CD4-positive, alpha-beta T cell (primary cell): ENCODE data around the gene DACT3. TPM values are rescaled to one million over a fixed set of nuclear protein-coding genes. Genes with fewer than 3 reads are reported as not detected.

Source experiments
- ATAC-seq: fragments of 200-7000 bp; cut with Tn5 transposase; one replicate; pipeline ENCODE4 v1.10.0; 2022; ENCODE audit warnings: mild to moderate bottlenecking; ENCODE audit not compliant: poor library complexity
- CTCF ChIA-PET: fragments of 350-600 bp; sonication (Branson Sonifier 250); formaldehyde crosslinking; loops from one replicate; lab custom pipeline; 2021; ENCODE audit warnings: antibody characterized with exemption, inconsistent platforms; lab: Charles Lee
- POLR2A ChIA-PET: fragments of 350-600 bp; sonication (Branson Sonifier 250); formaldehyde crosslinking; loops from one replicate; lab custom pipeline; 2021; ENCODE audit warnings: antibody characterized with exemption, inconsistent platforms; lab: Charles Lee
- DNase-seq, 14 experiments: peaks; one replicate each; pipeline ENCODE4 v3.0.0-alpha.2; 2013 to 2020; ENCODE audit warnings: mixed read lengths in 2 of 14
- H3K27ac ChIP-seq, 2 donors: one replicate each; pipeline versions ENCODE4 v1.5.1 to v1.7.0; 2013; ENCODE audit warnings: low read length in 2 of 2, low read depth in 1 of 2, mild to moderate bottlenecking in 1 of 2
- H3K27me3 ChIP-seq, 2 experiments: 1 replicate in 1 of 2; 2 replicates in 1 of 2; pipeline versions ENCODE4 v1.6.1 to v1.7.0; 2013; ENCODE audit warnings: low read length in 2 of 2, control low read depth in 1 of 2, mild to moderate bottlenecking in 1 of 2, moderate library complexity in 1 of 2; ENCODE audit not compliant: insufficient read depth in 2 of 2, control insufficient read depth in 1 of 2
- H3K36me3 ChIP-seq: one replicate; pipeline ENCODE4 v1.6.1; 2013; ENCODE audit warnings: low read length, control low read depth; ENCODE audit not compliant: insufficient read depth
- H3K4me1 ChIP-seq: one replicate; pipeline ENCODE4 v1.6.1; 2013; ENCODE audit warnings: low read length, control low read depth; ENCODE audit not compliant: insufficient read depth
- H3K4me3 ChIP-seq: one replicate; pipeline ENCODE4 v1.5.1; 2013; ENCODE audit warnings: mild to moderate bottlenecking, low read length, moderate library complexity
- H3K9me3 ChIP-seq, 2 experiments: 1 replicate in 1 of 2; 2 replicates in 1 of 2; pipeline versions ENCODE4 v1.6.1 to v1.7.0; 2013; ENCODE audit warnings: low read length in 2 of 2, mild to moderate bottlenecking in 2 of 2, control low read depth in 1 of 2, moderate library complexity in 1 of 2; ENCODE audit not compliant: control insufficient read depth in 1 of 2, insufficient read depth in 1 of 2
- H3K27ac Mint-ChIP-seq: one replicate; pipeline ENCODE4 v1.8.0; 2020; ENCODE audit warnings: mixed read lengths
- H3K27me3 Mint-ChIP-seq: one replicate; pipeline ENCODE4 v1.8.0; 2021; ENCODE audit warnings: mixed read lengths
- H3K36me3 Mint-ChIP-seq: one replicate; pipeline ENCODE4 v1.8.0; 2021; ENCODE audit warnings: low read depth, mixed read lengths
- H3K4me1 Mint-ChIP-seq: one replicate; pipeline ENCODE4 v1.8.0; 2021; ENCODE audit warnings: low read depth, mixed read lengths
- H3K4me3 Mint-ChIP-seq: one replicate; pipeline ENCODE4 v1.8.0; 2020; ENCODE audit warnings: mild to moderate bottlenecking, mixed read lengths
- H3K9me3 Mint-ChIP-seq: one replicate; pipeline ENCODE4 v1.8.0; 2020; ENCODE audit warnings: mixed read lengths
- CTCF ChIP-seq: fragments of 200-600 bp; IDR thresholded peaks from one replicate; pipeline ENCODE4 v1.8.0; 2022; ENCODE audit warnings: antibody characterized with exemption, mild to moderate bottlenecking
- intact Hi-C, 2 experiments: fragments of 100-400 bp; cut with DNase I in 1 of 2; cut with micrococcal nuclease in 1 of 2; formaldehyde crosslinking; loops; one replicate each; pipeline versions ENCODE4 v1.15.1 to v1.9.0; 2023 to 2025; cut with DNase I, micrococcal nuclease
- total RNA-seq, 174 experiments: library from RNA in 2 of 174; stranded (reverse) in 2 of 174; gene quantifications; one replicate each; pipeline ENCODE4 v1.2.3 and lab custom pipeline; 2021 to 2026

Gene DACT3
- total RNA-seq, 2 experiments from 2014 or later, result 0.11 TPM

GRCh38 chr19:46603195-46603637 lies 57.8 kb downstream of the DACT3 start:
- no peak for ATAC-seq
- POLR2A ChIA-PET, result interaction anchor here (0.6 to 5.0 kb wide), 4 partner anchors 9 to 59 kb away, joined by 3 to 215 read pairs (median 24); partner anchors contain the start of gene DACT3
- peak overlapping the region; percentile 48 to 58 for H3K27ac ChIP-seq

GRCh38 chr19:46602392-46603194 lies 58.4 kb downstream of the DACT3 start:
- Histone ChIP-seq H3K36me3 (peaks cover 28% of the 10 kb centered on the region), H3K4me1 (peaks cover 53% of the 10 kb centered on the region), H3K27me3 (no peaks in the 10 kb centered on the region), H3K9me3 (no peaks in the 10 kb centered on the region), H3K4me3 (peak overlapping the region; percentile 100), H3K27ac (peak overlapping the region; percentile 48 to 58)
- ATAC-seq (peak; percentile 7), DNase-seq (peak in 5 of 14 experiments; percentile 31 to 52 (median 40))
- Mint-ChIP-seq H3K27me3 (no peaks in the 10 kb centered on the region), H3K4me3 (peak overlapping the region; percentile 95), H3K9me3 (peaks cover 5% of the 10 kb centered on the region), H3K4me1 (peaks cover 59% of the 10 kb centered on the region), H3K27ac (peak overlapping the region; percentile 100), H3K36me3 (peaks cover 46% of the 10 kb centered on the region)
- no peak for TF ChIP-seq CTCF
- intact Hi-C loops, result loop anchor here in 1 of 2 experiments (5.0 to 10.0 kb wide), 4 partner anchors 145 to 672 kb away; partner anchors contain the start of genes AP2S1, FKRP, INAFM1 and STRN4
- ChIA-PET CTCF (interaction anchor here (0.6 to 4.4 kb wide), 4 partner anchors 11 to 59 kb away, joined by 4 to 33 read pairs (median 10); partner anchors contain the start of gene DACT3), POLR2A (interaction anchor here (0.5 to 5.0 kb wide), 10 partner anchors 9 to 82 kb away, joined by 3 to 215 read pairs (median 8); partner anchors contain the start of gene DACT3)

More at GRCh38 chr19:46603195-46603637, 57.8 kb downstream of the DACT3 start:
- peaks cover 34% of the 10 kb centered on the region for H3K36me3 ChIP-seq
- H3K4me3 ChIP-seq, result peak overlapping the region; percentile 100
- peaks cover 63% of the 10 kb centered on the region for H3K4me1 Mint-ChIP-seq
- H3K27ac Mint-ChIP-seq, result peak overlapping the region; percentile 100
- H3K9me3 Mint-ChIP-seq, result peaks cover 3% of the 10 kb centered on the region
- peak overlapping the region; percentile 95 for H3K4me3 Mint-ChIP-seq
- no peaks in the 10 kb centered on the region for H3K27me3 Mint-ChIP-seq
- no peak for DNase-seq
- peaks cover 53% of the 10 kb centered on the region for H3K36me3 Mint-ChIP-seq
- intact Hi-C loops, result loop anchor here in 1 of 2 experiments (5.0 to 10.0 kb wide), 4 partner anchors 144 to 672 kb away; partner anchors contain the start of genes AP2S1, FKRP, INAFM1 and STRN4
- CTCF ChIA-PET, result interaction anchor here (1.5 to 4.4 kb wide), 2 partner anchors 11 to 59 kb away, joined by 10 to 33 read pairs; partner anchors contain the start of gene DACT3
- H3K4me1 ChIP-seq, result peaks cover 53% of the 10 kb centered on the region
- no peaks in the 10 kb centered on the region for H3K9me3 ChIP-seq
- H3K27me3 ChIP-seq, result no peaks in the 10 kb centered on the region
- TF ChIP-seq CTCF, result no peak
